IMR-90 (cell line): ENCODE data around the gene PGBD5. TPM values are rescaled to one million over a fixed set of nuclear protein-coding genes. Genes with fewer than 3 reads are reported as not detected.

Experiments
- ATAC-seq: fragments of 200-7000 bp; cut with Tn5 transposase; 2 replicates; pipeline ENCODE4 v1.9.1; 2020; ENCODE audit warnings: low read depth, mild to moderate bottlenecking, moderate library complexity
- BruUV-seq: library from RNA; stranded (reverse); fragments of 400-500 nt; replicated peaks from 2 replicates; lab custom pipeline; 2021; lab: Mats Ljungman, UMichigan
- CTCF ChIA-PET: fragments of 300-600 bp; formaldehyde crosslinking; extraction: SDS; loops from one replicate; lab custom pipeline; 2021; ENCODE audit warnings: antibody characterized with exemption; lab: Yijun Ruan, JAX
- POLR2A ChIA-PET: fragments of 300-600 bp; sonication (Branson Sonifier 250); formaldehyde crosslinking; loops from one replicate; lab custom pipeline; 2022; ENCODE audit warnings: antibody characterized with exemption; ENCODE audit not compliant: unreplicated experiment; lab: Charles Lee
- DNase-seq: peaks from one replicate; pipeline ENCODE4 v3.0.0; 2013
- H2AFZ ChIP-seq: replicated peaks from 2 replicates; pipeline ENCODE3; 2013; ENCODE audit warnings: low read length, mild to moderate bottlenecking; ENCODE audit not compliant: poor library complexity
- H2AK5ac ChIP-seq: 2 replicates; pipeline ENCODE4 v1.6.1; 2013; ENCODE audit warnings: low read depth, low read length, inconsistent platforms
- H2AK9ac ChIP-seq: replicated peaks from 2 replicates; pipeline ENCODE3; 2013; ENCODE audit warnings: mild to moderate bottlenecking, low read depth, low read length, moderate library complexity; ENCODE audit not compliant: poor library complexity
- H2BK120ac ChIP-seq: 2 replicates; pipeline ENCODE4 v1.6.1; 2013; ENCODE audit warnings: low read depth, low read length, inconsistent platforms
- H2BK15ac ChIP-seq: 3 replicates; pipeline ENCODE4 v1.6.1; 2013; ENCODE audit warnings: low read depth, low read length, inconsistent platforms
- H2BK20ac ChIP-seq: 2 replicates; pipeline ENCODE4 v1.6.1; 2013; ENCODE audit warnings: low read depth, mild to moderate bottlenecking, inconsistent platforms, low read length, moderate library complexity
- H2BK5ac ChIP-seq: 2 replicates; pipeline ENCODE4 v1.6.1; 2013; ENCODE audit warnings: mild to moderate bottlenecking, low read depth, low read length, inconsistent platforms; ENCODE audit not compliant: poor library complexity, severe bottlenecking
- H3K14ac ChIP-seq: replicated peaks from 2 replicates; pipeline ENCODE4 v1.6.1; 2013; ENCODE audit warnings: low read depth, low read length, inconsistent platforms
- H3K18ac ChIP-seq: 2 replicates; pipeline ENCODE4 v1.6.1; 2013; ENCODE audit warnings: low read depth, low read length, control low read depth
- H3K23ac ChIP-seq: 2 replicates; pipeline ENCODE4 v1.6.1; 2013; ENCODE audit warnings: low read depth, low read length, inconsistent platforms
- H3K27ac ChIP-seq: 2 replicates; pipeline ENCODE4 v1.5.1; 2013; ENCODE audit warnings: mild to moderate bottlenecking, control low read depth, low read length; ENCODE audit not compliant: insufficient read depth
- H3K27me3 ChIP-seq: 2 replicates; pipeline ENCODE4 v1.6.1; 2013; ENCODE audit warnings: low read length; ENCODE audit not compliant: control insufficient read depth, insufficient read depth
- H3K36me3 ChIP-seq: 2 replicates; pipeline ENCODE4 v1.6.1; 2013; ENCODE audit warnings: low read length, mixed read lengths; ENCODE audit not compliant: control insufficient read depth, insufficient read depth
- H3K4ac ChIP-seq: 2 replicates; pipeline ENCODE4 v1.6.1; 2013; ENCODE audit warnings: low read depth, low read length, inconsistent platforms
- H3K4me1 ChIP-seq: 2 replicates; pipeline ENCODE4 v1.6.1; 2013; ENCODE audit warnings: low read length, mixed read lengths; ENCODE audit not compliant: control insufficient read depth, insufficient read depth
- H3K4me2 ChIP-seq: 2 replicates; pipeline ENCODE4 v1.6.1; 2013; ENCODE audit warnings: low read depth, mild to moderate bottlenecking, control low read depth, low read length, moderate library complexity
- H3K4me3 ChIP-seq: 2 replicates; pipeline ENCODE4 v1.5.1; 2013; ENCODE audit warnings: low read depth, mild to moderate bottlenecking, control low read depth, low read length, moderate library complexity; ENCODE audit not compliant: insufficient read depth
- H3K56ac ChIP-seq: 2 replicates; pipeline ENCODE4 v1.6.1; 2013; ENCODE audit warnings: low read length, inconsistent platforms; ENCODE audit not compliant: insufficient read depth; ENCODE audit errors: extremely low read depth
- H3K79me1 ChIP-seq, 2 experiments: 2 replicates each; pipeline ENCODE4 v1.6.1; 2013; ENCODE audit warnings: low read length in 2 of 2, inconsistent platforms in 1 of 2, low read depth in 1 of 2
- H3K9ac ChIP-seq: 2 replicates; pipeline ENCODE4 v1.6.1; 2013; ENCODE audit warnings: low read depth, low read length, control low read depth
- H3K9me1 ChIP-seq: 2 replicates; pipeline ENCODE4 v1.6.1; 2013; ENCODE audit warnings: low read length, inconsistent platforms; ENCODE audit not compliant: insufficient read depth
- H3K9me3 ChIP-seq: 2 replicates; pipeline ENCODE4 v1.6.1; 2013; ENCODE audit warnings: low read length; ENCODE audit not compliant: control insufficient read depth, insufficient read depth
- H4K20me1 ChIP-seq: 2 replicates; pipeline ENCODE4 v1.6.1; 2013; ENCODE audit warnings: low read length, inconsistent platforms; ENCODE audit not compliant: insufficient read depth
- H4K5ac ChIP-seq: 2 replicates; pipeline ENCODE4 v1.6.1; 2013; ENCODE audit warnings: mild to moderate bottlenecking, low read depth, low read length, control low read depth
- H4K8ac ChIP-seq, 2 experiments: 2 replicates each; pipeline ENCODE4 v1.6.1; 2013; ENCODE audit warnings: low read depth in 2 of 2, low read length in 2 of 2, control low read depth in 1 of 2, inconsistent platforms in 1 of 2
- H4K91ac ChIP-seq: 2 replicates; pipeline ENCODE4 v1.6.1; 2013; ENCODE audit warnings: low read depth, low read length, inconsistent platforms; ENCODE audit not compliant: insufficient read depth
- BHLHE40 ChIP-seq: fragments of 150-350 bp; IDR thresholded peaks from 2 replicates; pipeline ENCODE4 v1.6.1; 2016; ENCODE audit warnings: mild to moderate bottlenecking, low read depth, low read length
- CEBPB ChIP-seq: IDR thresholded peaks from 2 replicates; pipeline ENCODE4 v1.6.1; 2012; ENCODE audit warnings: low read depth, low read length, improper control_type of control experiment
- FOS ChIP-seq: fragments of 150-350 bp; IDR thresholded peaks from 2 replicates; pipeline ENCODE4 v1.6.1; 2016; ENCODE audit warnings: low read depth, low read length
- MAFK ChIP-seq: IDR thresholded peaks from 2 replicates; pipeline ENCODE4 v1.6.1; 2012; ENCODE audit warnings: low read depth, low read length, improper control_type of control experiment
- MAZ ChIP-seq: IDR thresholded peaks from 2 replicates; pipeline ENCODE4 v1.6.1; 2012; ENCODE audit warnings: low read depth, mild to moderate bottlenecking, low read length, improper control_type of control experiment, moderate library complexity, borderline replicate concordance
- MXI1 ChIP-seq: IDR thresholded peaks from 2 replicates; pipeline ENCODE4 v1.6.1; 2012; ENCODE audit warnings: low read depth, mild to moderate bottlenecking, low read length, moderate library complexity, borderline replicate concordance
- NFE2L2 ChIP-seq: fragments of 150-350 bp; IDR thresholded peaks from 2 replicates; pipeline ENCODE4 v1.6.1; 2016; ENCODE audit warnings: low read depth, mild to moderate bottlenecking, low read length
- POLR2A ChIP-seq: IDR thresholded peaks from 2 replicates; pipeline ENCODE4 v1.6.1; 2012; ENCODE audit warnings: mild to moderate bottlenecking, low read depth, low read length
- RAD21 ChIP-seq: IDR thresholded peaks from 2 replicates; pipeline ENCODE4 v1.6.1; 2012; ENCODE audit warnings: low read length, improper control_type of control experiment
- RCOR1 ChIP-seq: IDR thresholded peaks from 2 replicates; pipeline ENCODE4 v1.6.1; 2012; ENCODE audit warnings: mild to moderate bottlenecking, low read length, improper control_type of control experiment; ENCODE audit not compliant: insufficient replicate concordance
- RFX5 ChIP-seq: IDR thresholded peaks from 2 replicates; pipeline ENCODE4 v1.8.0; 2012; ENCODE audit warnings: low read depth, mild to moderate bottlenecking, low read length, moderate library complexity
- USF2 ChIP-seq: fragments of 150-350 bp; IDR thresholded peaks from 2 replicates; pipeline ENCODE4 v1.6.1; 2017; ENCODE audit warnings: mild to moderate bottlenecking, antibody characterized with exemption, low read length, low read depth
- WGBS, 2 experiments: methylation state at CpG; one replicate each; pipeline versions ENCODE4 v1.1.5 to v1.1.7; 2013; ENCODE audit warnings: missing lambda C conversion rate in 2 of 2; ENCODE audit not compliant: insufficient read length in 1 of 2; ENCODE audit errors: extremely low coverage in 2 of 2; 5-methylcytosine and 5-hydroxymethylcytosine counted together
- dilution Hi-C: fragments of 300-500 bp; cut with HindIII; formaldehyde crosslinking; loops from one replicate; pipeline ENCODE4 v1.14.3; 2018; ENCODE audit warnings: low sequenced_read_pairs; ENCODE audit not compliant: unreplicated experiment
- in situ Hi-C: fragments of 300-500 bp; cut with MboI; formaldehyde crosslinking; loops from 3 replicates; pipeline ENCODE4 v1.14.3; 2019; ENCODE audit warnings: low sequenced_read_pairs, inconsistent platforms, mixed read lengths
- intact Hi-C: fragments of 100-400 bp; cut with micrococcal nuclease; formaldehyde crosslinking; loops from 2 replicates; pipeline ENCODE4 v1.10.0; 2022
- polyA plus RNA-seq, 3 experiments: library from polyadenylated mRNA; depleted of rRNA; stranded (reverse); fragments of >200 nt; gene quantifications; 2 replicates each; pipeline ENCODE4 v1.2.3, GENCODE V29; 2012; ENCODE audit warnings: low replicate concordance in 1 of 3
- total RNA-seq: library from RNA; depleted of rRNA; stranded (reverse); fragments of >200 nt; gene quantifications from 2 replicates; pipeline ENCODE4 v1.2.3, GENCODE V29; 2012
- TF ChIP-seq, protein P1 (sequence below): conservative IDR thresholded peaks from 2 replicates; pipeline ENCODE4 v1.5.1; 2012; ENCODE audit warnings: mild to moderate bottlenecking, low read depth, low read length, improper control_type of control experiment
- TF ChIP-seq, protein P2 (sequence below): fragments of 150-350 bp; IDR thresholded peaks from 2 replicates; pipeline ENCODE4 v1.6.1; 2016; ENCODE audit warnings: low read depth, mild to moderate bottlenecking, low read length, moderate library complexity, borderline replicate concordance

The PGBD5 gene
- total and polyA plus RNA-seq, 2 of the 4 experiments (the other 2 are of a cell fraction): 0.18 to 0.36 TPM

GRCh38 chr1:230342699-230343098 is 83.4 kb downstream of the PGBD5 start:
- ATAC-seq (no peak), DNase-seq (no peak)
- Histone ChIP-seq H2AK5ac (no peak overlapping the region), H3K14ac (no peak overlapping the region), H4K5ac (no peak overlapping the region), H2AFZ (no peak overlapping the region), H3K27ac (no peak overlapping the region), H2BK120ac (no peak overlapping the region), H2BK15ac (no peak overlapping the region), H4K20me1 (no peaks in the 10 kb centered on the region), H3K27me3 (no peaks in the 10 kb centered on the region), H3K56ac (no peak overlapping the region), H3K4me1 (no peaks in the 10 kb centered on the region), H3K4me3 (no peak overlapping the region), H3K79me1 (no peaks in the 10 kb centered on the region), H3K9me1 (no peaks in the 10 kb centered on the region), H4K91ac (no peak overlapping the region), H4K8ac (no peak overlapping the region), H3K36me3 (no peaks in the 10 kb centered on the region), H2BK20ac (no peak overlapping the region), H2BK5ac (no peak overlapping the region), H3K4ac (no peak overlapping the region), H3K9ac (no peak overlapping the region), H3K4me2 (no peak overlapping the region), H3K18ac (no peak overlapping the region), H3K9me3 (no peaks in the 10 kb centered on the region), H3K23ac (no peak overlapping the region), H2AK9ac (no peak overlapping the region)
- POLR2A ChIA-PET: no interaction called here
- no peak for TF ChIP-seq FOS
- no peak for TF ChIP-seq RAD21
- TF ChIP-seq, protein P1, sequence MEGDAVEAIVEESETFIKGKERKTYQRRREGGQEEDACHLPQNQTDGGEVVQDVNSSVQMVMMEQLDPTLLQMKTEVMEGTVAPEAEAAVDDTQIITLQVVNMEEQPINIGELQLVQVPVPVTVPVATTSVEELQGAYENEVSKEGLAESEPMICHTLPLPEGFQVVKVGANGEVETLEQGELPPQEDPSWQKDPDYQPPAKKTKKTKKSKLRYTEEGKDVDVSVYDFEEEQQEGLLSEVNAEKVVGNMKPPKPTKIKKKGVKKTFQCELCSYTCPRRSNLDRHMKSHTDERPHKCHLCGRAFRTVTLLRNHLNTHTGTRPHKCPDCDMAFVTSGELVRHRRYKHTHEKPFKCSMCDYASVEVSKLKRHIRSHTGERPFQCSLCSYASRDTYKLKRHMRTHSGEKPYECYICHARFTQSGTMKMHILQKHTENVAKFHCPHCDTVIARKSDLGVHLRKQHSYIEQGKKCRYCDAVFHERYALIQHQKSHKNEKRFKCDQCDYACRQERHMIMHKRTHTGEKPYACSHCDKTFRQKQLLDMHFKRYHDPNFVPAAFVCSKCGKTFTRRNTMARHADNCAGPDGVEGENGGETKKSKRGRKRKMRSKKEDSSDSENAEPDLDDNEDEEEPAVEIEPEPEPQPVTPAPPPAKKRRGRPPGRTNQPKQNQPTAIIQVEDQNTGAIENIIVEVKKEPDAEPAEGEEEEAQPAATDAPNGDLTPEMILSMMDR: no peak
- no peak for TF ChIP-seq RFX5
- no peak for TF ChIP-seq RCOR1
- TF ChIP-seq, protein P2, sequence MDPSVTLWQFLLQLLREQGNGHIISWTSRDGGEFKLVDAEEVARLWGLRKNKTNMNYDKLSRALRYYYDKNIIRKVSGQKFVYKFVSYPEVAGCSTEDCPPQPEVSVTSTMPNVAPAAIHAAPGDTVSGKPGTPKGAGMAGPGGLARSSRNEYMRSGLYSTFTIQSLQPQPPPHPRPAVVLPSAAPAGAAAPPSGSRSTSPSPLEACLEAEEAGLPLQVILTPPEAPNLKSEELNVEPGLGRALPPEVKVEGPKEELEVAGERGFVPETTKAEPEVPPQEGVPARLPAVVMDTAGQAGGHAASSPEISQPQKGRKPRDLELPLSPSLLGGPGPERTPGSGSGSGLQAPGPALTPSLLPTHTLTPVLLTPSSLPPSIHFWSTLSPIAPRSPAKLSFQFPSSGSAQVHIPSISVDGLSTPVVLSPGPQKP: no peak
- no peak for TF ChIP-seq CEBPB
- TF ChIP-seq NFE2L2: no peak
- no peak for TF ChIP-seq MAZ
- TF ChIP-seq BHLHE40: no peak
- no peak for TF ChIP-seq POLR2A
- no peak for TF ChIP-seq USF2
- no peak for TF ChIP-seq MXI1
- TF ChIP-seq MAFK: no peak
- CTCF ChIA-PET: no interaction called here
- no TSS peak for BruUV-seq
- dilution Hi-C loops (no loop called here), in situ Hi-C loops (no loop called here), intact Hi-C loops (no loop called here)
- no CpG with 5 or more reads among the region's 2 CpGs for WGBS, 2 experiments
